ENCODE data around the gene PRR35. TPM values are rescaled to one million over a fixed set of nuclear protein-coding genes. Genes with fewer than 3 reads are reported as not detected.

PRR35 gene
- total RNA-seq, 1 donor from 2014 or later, result not detected

DNA sequence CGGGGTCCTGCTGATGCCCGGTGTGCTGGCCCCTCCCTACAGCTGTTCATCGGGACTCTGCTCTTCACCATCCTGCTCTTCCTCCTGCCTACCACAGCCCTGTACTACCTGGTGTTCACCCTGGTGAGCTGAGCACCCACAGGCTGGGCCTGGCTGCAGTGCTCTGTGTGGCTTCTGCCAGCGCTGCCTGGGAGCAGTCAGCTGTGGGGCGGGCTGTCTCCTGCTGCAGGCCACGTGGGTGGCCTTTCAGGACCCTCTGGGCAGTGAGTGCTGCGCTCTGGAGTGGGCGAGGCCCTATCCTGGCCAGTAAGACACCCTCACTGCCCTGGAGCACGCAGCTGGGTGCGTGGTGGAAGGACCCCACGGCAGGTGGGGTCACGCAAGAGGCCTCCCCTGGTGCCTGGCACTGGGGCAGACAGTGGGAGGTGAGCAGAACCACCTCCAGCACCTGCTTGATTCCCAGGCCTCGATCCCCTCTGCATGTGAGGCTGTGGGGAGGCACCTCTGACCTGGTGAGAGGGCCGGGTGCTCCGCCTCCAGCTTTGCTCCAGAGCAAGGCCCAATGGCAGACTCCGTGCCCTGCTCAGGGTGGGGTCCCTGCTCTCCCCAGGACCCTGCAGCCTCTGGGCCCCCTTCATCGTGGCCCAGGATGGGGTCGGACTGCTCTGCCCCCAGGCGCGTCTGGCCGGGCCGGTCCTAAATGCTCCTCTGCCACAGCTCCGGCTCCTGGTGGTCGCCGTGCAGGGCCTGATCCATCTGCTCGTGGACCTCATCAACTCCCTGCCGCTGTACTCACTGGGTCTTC lies 20.1 kb downstream of the PRR35 start:
- TF ChIP-seq, protein P1, sequence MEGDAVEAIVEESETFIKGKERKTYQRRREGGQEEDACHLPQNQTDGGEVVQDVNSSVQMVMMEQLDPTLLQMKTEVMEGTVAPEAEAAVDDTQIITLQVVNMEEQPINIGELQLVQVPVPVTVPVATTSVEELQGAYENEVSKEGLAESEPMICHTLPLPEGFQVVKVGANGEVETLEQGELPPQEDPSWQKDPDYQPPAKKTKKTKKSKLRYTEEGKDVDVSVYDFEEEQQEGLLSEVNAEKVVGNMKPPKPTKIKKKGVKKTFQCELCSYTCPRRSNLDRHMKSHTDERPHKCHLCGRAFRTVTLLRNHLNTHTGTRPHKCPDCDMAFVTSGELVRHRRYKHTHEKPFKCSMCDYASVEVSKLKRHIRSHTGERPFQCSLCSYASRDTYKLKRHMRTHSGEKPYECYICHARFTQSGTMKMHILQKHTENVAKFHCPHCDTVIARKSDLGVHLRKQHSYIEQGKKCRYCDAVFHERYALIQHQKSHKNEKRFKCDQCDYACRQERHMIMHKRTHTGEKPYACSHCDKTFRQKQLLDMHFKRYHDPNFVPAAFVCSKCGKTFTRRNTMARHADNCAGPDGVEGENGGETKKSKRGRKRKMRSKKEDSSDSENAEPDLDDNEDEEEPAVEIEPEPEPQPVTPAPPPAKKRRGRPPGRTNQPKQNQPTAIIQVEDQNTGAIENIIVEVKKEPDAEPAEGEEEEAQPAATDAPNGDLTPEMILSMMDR (IDR thresholded peaks at IDR 0.05; ENCODE audit: unreplicated experiment), result no peak
- no peak for DNase-seq (ENCODE audit: low spot score)
- peaks cover 4% of the 10 kb centered on the region for H3K4me1 Mint-ChIP-seq (ENCODE audit: unreplicated experiment)
- H3K9me3 Mint-ChIP-seq (ENCODE audit: unreplicated experiment), result no peaks in the 10 kb centered on the region
- H3K36me3 Mint-ChIP-seq (ENCODE audit: low read depth, unreplicated experiment), result no peaks in the 10 kb centered on the region
- no peak overlapping the region for H3K4me3 Mint-ChIP-seq (ENCODE audit: unreplicated experiment)
- H3K27me3 Mint-ChIP-seq (ENCODE audit: unreplicated experiment), result peaks cover 2% of the 10 kb centered on the region
- H3K27ac Mint-ChIP-seq (ENCODE audit: unreplicated experiment), result no peak overlapping the region

- no peaks in the 10 kb centered on the region for H3K9me3 Mint-ChIP-seq (ENCODE audit: unreplicated experiment)
- H3K4me3 Mint-ChIP-seq (ENCODE audit: unreplicated experiment), result no peak overlapping the region
- no peaks in the 10 kb centered on the region for H3K36me3 Mint-ChIP-seq (ENCODE audit: low read depth, unreplicated experiment)
- no peak for DNase-seq (ENCODE audit: low spot score)
- no peak overlapping the region for H3K27ac Mint-ChIP-seq (ENCODE audit: unreplicated experiment)
- TF ChIP-seq, protein P1 (IDR thresholded peaks at IDR 0.05; ENCODE audit: unreplicated experiment), result no peak
- H3K4me1 Mint-ChIP-seq (ENCODE audit: unreplicated experiment), result peaks cover 4% of the 10 kb centered on the region
- H3K27me3 Mint-ChIP-seq (ENCODE audit: unreplicated experiment), result peaks cover 4% of the 10 kb centered on the region
These were observed 20.8 kb downstream of the PRR35 start for GRCh38 chr16:580946-581498.

DNA sequence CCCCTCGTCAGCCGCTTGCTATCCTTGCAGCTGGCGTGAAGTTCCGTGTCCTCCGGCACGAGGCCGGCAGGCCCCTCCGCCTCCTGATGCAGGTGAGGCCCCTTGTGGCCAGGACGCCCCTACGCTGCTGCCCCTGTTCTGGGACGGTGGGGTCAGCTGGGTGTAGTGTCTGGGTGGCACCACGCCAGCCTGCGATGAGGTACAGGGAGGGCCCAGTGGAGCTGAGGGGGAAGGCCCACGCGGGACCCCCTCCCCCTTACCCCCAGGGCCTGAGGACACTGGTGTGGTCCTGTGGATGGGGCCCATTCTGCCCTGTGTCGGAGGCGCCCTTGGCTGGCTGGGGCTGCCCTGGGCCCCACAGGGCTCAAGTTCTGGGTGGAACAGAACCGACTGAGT lies 22.0 kb downstream of the PRR35 start:
- H3K4me3 Mint-ChIP-seq (ENCODE audit: unreplicated experiment), result no peak overlapping the region
- H3K27ac Mint-ChIP-seq (ENCODE audit: unreplicated experiment), result no peak overlapping the region
- H3K9me3 Mint-ChIP-seq (ENCODE audit: unreplicated experiment), result no peaks in the 10 kb centered on the region
- DNase-seq (ENCODE audit: low spot score), result no peak
- peaks cover 2% of the 10 kb centered on the region for H3K27me3 Mint-ChIP-seq (ENCODE audit: unreplicated experiment)
- TF ChIP-seq, protein P1 (IDR thresholded peaks at IDR 0.05; ENCODE audit: unreplicated experiment), result no peak
- no peaks in the 10 kb centered on the region for H3K4me1 Mint-ChIP-seq (ENCODE audit: unreplicated experiment)
- H3K36me3 Mint-ChIP-seq (ENCODE audit: low read depth, unreplicated experiment), result no peaks in the 10 kb centered on the region

- H3K4me3 Mint-ChIP-seq (ENCODE audit: unreplicated experiment), result no peak overlapping the region
- TF ChIP-seq, protein P1 (IDR thresholded peaks at IDR 0.05; ENCODE audit: unreplicated experiment), result no peak
These were observed 22.6 kb downstream of the PRR35 start for GRCh38 chr16:582614-583331.

GRCh38 chr16:583470-583814 lies 23.2 kb downstream of the PRR35 start:
- H3K36me3 Mint-ChIP-seq (ENCODE audit: low read depth, unreplicated experiment), result no peaks in the 10 kb centered on the region
- H3K9me3 Mint-ChIP-seq (ENCODE audit: unreplicated experiment), result no peaks in the 10 kb centered on the region
- H3K27ac Mint-ChIP-seq (ENCODE audit: unreplicated experiment), result no peak overlapping the region
- H3K4me1 Mint-ChIP-seq (ENCODE audit: unreplicated experiment), result peaks cover 5% of the 10 kb centered on the region
- no peak for DNase-seq (ENCODE audit: low spot score)
- no peak overlapping the region for H3K4me3 Mint-ChIP-seq (ENCODE audit: unreplicated experiment)
- H3K27me3 Mint-ChIP-seq (ENCODE audit: unreplicated experiment), result peaks cover 4% of the 10 kb centered on the region
- TF ChIP-seq, protein P1 (IDR thresholded peaks at IDR 0.05; ENCODE audit: unreplicated experiment), result no peak

More at GRCh38 chr16:582614-583331, 22.6 kb downstream of the PRR35 start:
- no peaks in the 10 kb centered on the region for H3K9me3 Mint-ChIP-seq (ENCODE audit: unreplicated experiment)
- peaks cover 2% of the 10 kb centered on the region for H3K27me3 Mint-ChIP-seq (ENCODE audit: unreplicated experiment)
- no peak for DNase-seq (ENCODE audit: low spot score)
- no peaks in the 10 kb centered on the region for H3K36me3 Mint-ChIP-seq (ENCODE audit: low read depth, unreplicated experiment)
- peaks cover 2% of the 10 kb centered on the region for H3K4me1 Mint-ChIP-seq (ENCODE audit: unreplicated experiment)
- no peak overlapping the region for H3K27ac Mint-ChIP-seq (ENCODE audit: unreplicated experiment)
